A673 (cell line): ENCODE measurements around the gene BRCA2.

Experiments used
- CTCF ChIP-seq: fragments of 300-800, 200-600 bp; sonication (generic); conservative IDR thresholded peaks from 2 replicates; pipeline ENCODE4 v1.5.1; 2017; ENCODE audit warnings: low read depth, mild to moderate bottlenecking, antibody characterized with exemption, low read length, moderate library complexity, mixed read lengths
- EZH2 ChIP-seq: fragments of 200-600 bp; sonication (generic); IDR thresholded peaks from 2 replicates; pipeline ENCODE4 v1.6.1; 2017; ENCODE audit warnings: borderline replicate concordance, low read depth, mild to moderate bottlenecking, mixed read lengths, antibody characterized with exemption, low read length; ENCODE audit not compliant: poor library complexity, severe bottlenecking

- TF ChIP-seq CTCF (no peak), EZH2 (no peak)
Observed at GRCh38 chr13:32385410-32385809, 70.1 kb downstream of the BRCA2 start.
